ENCODE results near the gene LRP1-AS.

- TF ChIP-seq ZNF121 (CRISPR knock-in tag; IDR thresholded peaks at IDR 0.05) (no peak), TCF7 (CRISPR knock-in tag; IDR thresholded peaks at IDR 0.05; ENCODE audit: low read depth) (no peak), NFYB (CRISPR knock-in tag; conservative IDR thresholded peaks at IDR 0.05; ENCODE audit: low read depth) (no peak), FOXJ3 (CRISPR knock-in tag; IDR thresholded peaks at IDR 0.05; ENCODE audit: borderline replicate concordance) (no peak)
Measured at GRCh38 chr12:57181561-57182155, 34.2 kb upstream of the LRP1-AS start.

Measured in WTC11 (cell line).